IMR-90 (cell line): ENCODE data around the gene BCCIP. TPM values are rescaled to one million over a fixed set of nuclear protein-coding genes. Genes with fewer than 3 reads are reported as not detected.

ENCODE experiments used
- ATAC-seq: fragments of 200-7000 bp; cut with Tn5 transposase; 2 replicates; pipeline ENCODE4 v1.9.1; 2020; ENCODE audit warnings: low read depth, mild to moderate bottlenecking, moderate library complexity
- BruUV-seq: library from RNA; stranded (reverse); fragments of 400-500 nt; replicated peaks from 2 replicates; lab custom pipeline; 2021; lab: Mats Ljungman, UMichigan
- CTCF ChIA-PET: fragments of 300-600 bp; formaldehyde crosslinking; extraction: SDS; loops from one replicate; lab custom pipeline; 2021; ENCODE audit warnings: antibody characterized with exemption; lab: Yijun Ruan, JAX
- POLR2A ChIA-PET: fragments of 300-600 bp; sonication (Branson Sonifier 250); formaldehyde crosslinking; loops from one replicate; lab custom pipeline; 2022; ENCODE audit warnings: antibody characterized with exemption; ENCODE audit not compliant: unreplicated experiment; lab: Charles Lee
- DNase-seq: peaks from one replicate; pipeline ENCODE4 v3.0.0; 2013
- H2AFZ ChIP-seq: replicated peaks from 2 replicates; pipeline ENCODE3; 2013; ENCODE audit warnings: low read length, mild to moderate bottlenecking; ENCODE audit not compliant: poor library complexity
- H2AK5ac ChIP-seq: 2 replicates; pipeline ENCODE4 v1.6.1; 2013; ENCODE audit warnings: low read depth, low read length, inconsistent platforms
- H2AK9ac ChIP-seq: replicated peaks from 2 replicates; pipeline ENCODE3; 2013; ENCODE audit warnings: mild to moderate bottlenecking, low read depth, low read length, moderate library complexity; ENCODE audit not compliant: poor library complexity
- H2BK120ac ChIP-seq: 2 replicates; pipeline ENCODE4 v1.6.1; 2013; ENCODE audit warnings: low read depth, low read length, inconsistent platforms
- H2BK15ac ChIP-seq: 3 replicates; pipeline ENCODE4 v1.6.1; 2013; ENCODE audit warnings: low read depth, low read length, inconsistent platforms
- H2BK20ac ChIP-seq: 2 replicates; pipeline ENCODE4 v1.6.1; 2013; ENCODE audit warnings: low read depth, mild to moderate bottlenecking, inconsistent platforms, low read length, moderate library complexity
- H2BK5ac ChIP-seq: 2 replicates; pipeline ENCODE4 v1.6.1; 2013; ENCODE audit warnings: mild to moderate bottlenecking, low read depth, low read length, inconsistent platforms; ENCODE audit not compliant: poor library complexity, severe bottlenecking
- H3K14ac ChIP-seq: replicated peaks from 2 replicates; pipeline ENCODE4 v1.6.1; 2013; ENCODE audit warnings: low read depth, low read length, inconsistent platforms
- H3K18ac ChIP-seq: 2 replicates; pipeline ENCODE4 v1.6.1; 2013; ENCODE audit warnings: low read depth, low read length, control low read depth
- H3K23ac ChIP-seq: 2 replicates; pipeline ENCODE4 v1.6.1; 2013; ENCODE audit warnings: low read depth, low read length, inconsistent platforms
- H3K27ac ChIP-seq: 2 replicates; pipeline ENCODE4 v1.5.1; 2013; ENCODE audit warnings: mild to moderate bottlenecking, control low read depth, low read length; ENCODE audit not compliant: insufficient read depth
- H3K27me3 ChIP-seq: 2 replicates; pipeline ENCODE4 v1.6.1; 2013; ENCODE audit warnings: low read length; ENCODE audit not compliant: control insufficient read depth, insufficient read depth
- H3K36me3 ChIP-seq: 2 replicates; pipeline ENCODE4 v1.6.1; 2013; ENCODE audit warnings: low read length, mixed read lengths; ENCODE audit not compliant: control insufficient read depth, insufficient read depth
- H3K4ac ChIP-seq: 2 replicates; pipeline ENCODE4 v1.6.1; 2013; ENCODE audit warnings: low read depth, low read length, inconsistent platforms
- H3K4me1 ChIP-seq: 2 replicates; pipeline ENCODE4 v1.6.1; 2013; ENCODE audit warnings: low read length, mixed read lengths; ENCODE audit not compliant: control insufficient read depth, insufficient read depth
- H3K4me2 ChIP-seq: 2 replicates; pipeline ENCODE4 v1.6.1; 2013; ENCODE audit warnings: low read depth, mild to moderate bottlenecking, control low read depth, low read length, moderate library complexity
- H3K4me3 ChIP-seq: 2 replicates; pipeline ENCODE4 v1.5.1; 2013; ENCODE audit warnings: low read depth, mild to moderate bottlenecking, control low read depth, low read length, moderate library complexity; ENCODE audit not compliant: insufficient read depth
- H3K56ac ChIP-seq: 2 replicates; pipeline ENCODE4 v1.6.1; 2013; ENCODE audit warnings: low read length, inconsistent platforms; ENCODE audit not compliant: insufficient read depth; ENCODE audit errors: extremely low read depth
- H3K79me1 ChIP-seq, 2 experiments: 2 replicates each; pipeline ENCODE4 v1.6.1; 2013; ENCODE audit warnings: low read length in 2 of 2, inconsistent platforms in 1 of 2, low read depth in 1 of 2
- H3K9ac ChIP-seq: 2 replicates; pipeline ENCODE4 v1.6.1; 2013; ENCODE audit warnings: low read depth, low read length, control low read depth
- H3K9me1 ChIP-seq: 2 replicates; pipeline ENCODE4 v1.6.1; 2013; ENCODE audit warnings: low read length, inconsistent platforms; ENCODE audit not compliant: insufficient read depth
- H3K9me3 ChIP-seq: 2 replicates; pipeline ENCODE4 v1.6.1; 2013; ENCODE audit warnings: low read length; ENCODE audit not compliant: control insufficient read depth, insufficient read depth
- H4K20me1 ChIP-seq: 2 replicates; pipeline ENCODE4 v1.6.1; 2013; ENCODE audit warnings: low read length, inconsistent platforms; ENCODE audit not compliant: insufficient read depth
- H4K5ac ChIP-seq: 2 replicates; pipeline ENCODE4 v1.6.1; 2013; ENCODE audit warnings: mild to moderate bottlenecking, low read depth, low read length, control low read depth
- H4K8ac ChIP-seq, 2 experiments: 2 replicates each; pipeline ENCODE4 v1.6.1; 2013; ENCODE audit warnings: low read depth in 2 of 2, low read length in 2 of 2, control low read depth in 1 of 2, inconsistent platforms in 1 of 2
- H4K91ac ChIP-seq: 2 replicates; pipeline ENCODE4 v1.6.1; 2013; ENCODE audit warnings: low read depth, low read length, inconsistent platforms; ENCODE audit not compliant: insufficient read depth
- BHLHE40 ChIP-seq: fragments of 150-350 bp; IDR thresholded peaks from 2 replicates; pipeline ENCODE4 v1.6.1; 2016; ENCODE audit warnings: mild to moderate bottlenecking, low read depth, low read length
- CHD1 ChIP-seq: IDR thresholded peaks from 2 replicates; pipeline ENCODE4 v1.6.1; 2012; ENCODE audit warnings: low read depth, low read length, improper control_type of control experiment
- ELK1 ChIP-seq: fragments of 150-350 bp; IDR thresholded peaks from 2 replicates; pipeline ENCODE4 v1.6.1; 2016; ENCODE audit warnings: low read depth, mild to moderate bottlenecking, low read length, moderate library complexity, borderline replicate concordance
- MAZ ChIP-seq: IDR thresholded peaks from 2 replicates; pipeline ENCODE4 v1.6.1; 2012; ENCODE audit warnings: low read depth, mild to moderate bottlenecking, low read length, improper control_type of control experiment, moderate library complexity, borderline replicate concordance
- RFX5 ChIP-seq: IDR thresholded peaks from 2 replicates; pipeline ENCODE4 v1.8.0; 2012; ENCODE audit warnings: low read depth, mild to moderate bottlenecking, low read length, moderate library complexity
- SMC3 ChIP-seq: fragments of 150-350 bp; IDR thresholded peaks from 2 replicates; pipeline ENCODE4 v1.6.1; 2016; ENCODE audit warnings: low read depth, mild to moderate bottlenecking, antibody characterized with exemption, low read length, moderate library complexity
- WGBS, 2 experiments: methylation state at CpG; one replicate each; pipeline versions ENCODE4 v1.1.5 to v1.1.7; 2013; ENCODE audit warnings: missing lambda C conversion rate in 2 of 2; ENCODE audit not compliant: insufficient read length in 1 of 2; ENCODE audit errors: extremely low coverage in 2 of 2; 5-methylcytosine and 5-hydroxymethylcytosine counted together
- dilution Hi-C: fragments of 300-500 bp; cut with HindIII; formaldehyde crosslinking; loops from one replicate; pipeline ENCODE4 v1.14.3; 2018; ENCODE audit warnings: low sequenced_read_pairs; ENCODE audit not compliant: unreplicated experiment
- in situ Hi-C: fragments of 300-500 bp; cut with MboI; formaldehyde crosslinking; loops from 3 replicates; pipeline ENCODE4 v1.14.3; 2019; ENCODE audit warnings: low sequenced_read_pairs, inconsistent platforms, mixed read lengths
- intact Hi-C: fragments of 100-400 bp; cut with micrococcal nuclease; formaldehyde crosslinking; loops from 2 replicates; pipeline ENCODE4 v1.10.0; 2022
- polyA plus RNA-seq, 3 experiments: library from polyadenylated mRNA; depleted of rRNA; stranded (reverse); fragments of >200 nt; gene quantifications; 2 replicates each; pipeline ENCODE4 v1.2.3, GENCODE V29; 2012; ENCODE audit warnings: low replicate concordance in 1 of 3
- total RNA-seq: library from RNA; depleted of rRNA; stranded (reverse); fragments of >200 nt; gene quantifications from 2 replicates; pipeline ENCODE4 v1.2.3, GENCODE V29; 2012

Gene BCCIP
- total and polyA plus RNA-seq, 2 of the 4 experiments (the other 2 are of a cell fraction) = 31.9 to 49.2 TPM

- H3K14ac ChIP-seq = no peak overlapping the region
- no peaks in the 10 kb centered on the region for H3K9me1 ChIP-seq
- BruUV-seq = no TSS peak
- H3K18ac ChIP-seq = no peak overlapping the region
- intact Hi-C loops (no loop called here), dilution Hi-C loops (no loop called here), in situ Hi-C loops (no loop called here)
- no peak overlapping the region for H2AK5ac ChIP-seq
- H2BK20ac ChIP-seq = no peak overlapping the region
- H2AFZ ChIP-seq = no peak overlapping the region
- CTCF ChIA-PET = no interaction called here
- no peaks in the 10 kb centered on the region for H3K4me1 ChIP-seq
- H4K91ac ChIP-seq = no peak overlapping the region
- H3K27ac ChIP-seq = no peak overlapping the region
- WGBS, 2 experiments = 67% methylated on average over 1 of the region's 8 CpGs; no CpG with 5 or more reads in 1 of the 2 experiments
- no peak overlapping the region for H3K4me2 ChIP-seq
- H4K20me1 ChIP-seq = no peaks in the 10 kb centered on the region
- no peak overlapping the region for H2AK9ac ChIP-seq
- DNase-seq (no peak), ATAC-seq (no peak)
- no peak overlapping the region for H3K23ac ChIP-seq
- H2BK15ac ChIP-seq = no peak overlapping the region
- H2BK5ac ChIP-seq = no peak overlapping the region
- H3K27me3 ChIP-seq = peaks cover 2% of the 10 kb centered on the region; the same call in 1 of the 2 replicates
- no peak overlapping the region for H3K4me3 ChIP-seq
- H3K4ac ChIP-seq = no peak overlapping the region
- no peak overlapping the region for H2BK120ac ChIP-seq
- no peak overlapping the region for H3K9ac ChIP-seq
- H4K5ac ChIP-seq = no peak overlapping the region
- no peaks in the 10 kb centered on the region for H3K36me3 ChIP-seq
- TF ChIP-seq ELK1 (no peak), SMC3 (no peak), MAZ (no peak), BHLHE40 (no peak), CHD1 (no peak), RFX5 (no peak)
- H3K9me3 ChIP-seq = no peaks in the 10 kb centered on the region
- H4K8ac ChIP-seq = no peak overlapping the region
- no peaks in the 10 kb centered on the region for H3K79me1 ChIP-seq
- H3K56ac ChIP-seq = no peak overlapping the region
- POLR2A ChIA-PET = no interaction called here
Observed at GRCh38 chr10:125781374-125781773, 42.0 kb upstream of the BCCIP start.
